Globus pallidus (tissue), 1 donor: ENCODE measurements around the gene FOXL3.
"Not testable (repeated sequence)": the region's sequence is repeated elsewhere in the genome, so short reads cannot be mapped to it uniquely, and the experiment has no call there.

Experiments used
- DNase-seq: peaks from one replicate; pipeline ENCODE4 v3.0.0-alpha.2; 2015; ENCODE audit warnings: low spot score

Gene FOXL3

DNA sequence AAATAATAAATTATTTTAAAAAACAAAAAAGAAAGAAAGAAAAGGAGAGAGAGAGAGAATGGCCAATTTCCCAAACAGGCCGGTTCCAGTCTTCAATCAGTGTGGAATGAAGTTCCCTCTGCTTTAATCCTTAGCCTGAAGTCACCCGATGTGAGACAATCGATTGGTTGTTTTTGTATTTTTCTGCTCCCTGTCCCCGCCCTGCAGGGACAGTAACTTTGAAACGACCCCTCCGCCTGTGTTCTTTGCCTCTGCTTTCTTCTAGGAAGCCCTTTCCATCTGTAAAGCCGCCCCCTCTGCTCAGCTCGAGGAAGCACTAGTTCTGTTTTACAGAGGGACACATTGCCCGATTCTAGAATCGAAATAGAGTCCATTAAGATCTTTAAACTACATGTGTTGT is 33.4 kb downstream of the FOXL3 start:
- no peak for DNase-seq

DNA sequence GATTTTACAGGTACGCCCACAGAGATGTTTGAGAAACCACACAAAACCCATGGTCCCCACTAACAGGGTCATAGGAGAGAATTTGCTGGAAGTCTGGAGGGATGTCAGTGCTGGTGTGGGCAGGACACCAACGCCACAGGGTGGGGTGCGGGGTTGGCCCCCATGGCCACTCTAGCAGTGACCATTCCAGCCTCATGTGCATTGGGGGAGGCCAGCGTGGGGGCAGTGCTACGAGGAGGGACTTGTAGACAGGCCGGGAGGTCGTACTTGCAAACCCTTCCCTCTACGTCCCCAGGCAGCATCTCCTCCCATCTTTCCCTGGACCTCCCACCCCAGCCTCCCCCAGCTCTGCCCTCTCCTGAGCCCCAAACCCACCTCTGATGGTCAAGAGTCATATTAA is 34.0 kb downstream of the FOXL3 start:
- DNase-seq = no peak

GRCh38 chr7:325051-325798 is 35.3 kb downstream of the FOXL3 start:
- DNase-seq = no peak

DNA sequence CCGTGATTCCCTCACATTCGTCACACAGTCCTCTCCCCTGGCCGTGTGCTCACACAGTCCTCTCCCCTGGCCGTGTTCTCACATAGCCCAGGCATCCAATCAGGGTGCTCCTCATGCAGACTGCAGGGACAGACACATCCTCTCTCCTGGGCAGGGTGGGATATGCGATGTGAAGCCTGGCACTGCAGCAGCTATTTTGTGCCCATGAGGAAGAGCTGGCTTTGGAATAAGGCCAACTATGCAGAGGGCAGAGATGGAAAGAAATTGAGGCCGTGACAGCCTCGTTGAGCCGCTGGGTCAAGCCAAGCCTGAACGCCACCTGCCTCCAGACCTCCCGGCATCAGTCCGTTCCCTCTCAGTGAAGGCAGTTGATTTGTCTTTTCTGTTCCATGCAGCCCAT is 35.8 kb downstream of the FOXL3 start:
- no peak for DNase-seq

GRCh38 chr7:326273-326672 is 36.3 kb downstream of the FOXL3 start:
- DNase-seq = no peak

GRCh38 chr7:326809-327232 is 36.9 kb downstream of the FOXL3 start:
- no peak for DNase-seq

GRCh38 chr7:327233-327931 is 37.4 kb downstream of the FOXL3 start:
- DNase-seq = no peak

GRCh38 chr7:327991-328702 is 38.2 kb downstream of the FOXL3 start:
- DNase-seq = no peak

GRCh38 chr7:329691-330281 is 39.8 kb downstream of the FOXL3 start:
- no peak for DNase-seq

DNA sequence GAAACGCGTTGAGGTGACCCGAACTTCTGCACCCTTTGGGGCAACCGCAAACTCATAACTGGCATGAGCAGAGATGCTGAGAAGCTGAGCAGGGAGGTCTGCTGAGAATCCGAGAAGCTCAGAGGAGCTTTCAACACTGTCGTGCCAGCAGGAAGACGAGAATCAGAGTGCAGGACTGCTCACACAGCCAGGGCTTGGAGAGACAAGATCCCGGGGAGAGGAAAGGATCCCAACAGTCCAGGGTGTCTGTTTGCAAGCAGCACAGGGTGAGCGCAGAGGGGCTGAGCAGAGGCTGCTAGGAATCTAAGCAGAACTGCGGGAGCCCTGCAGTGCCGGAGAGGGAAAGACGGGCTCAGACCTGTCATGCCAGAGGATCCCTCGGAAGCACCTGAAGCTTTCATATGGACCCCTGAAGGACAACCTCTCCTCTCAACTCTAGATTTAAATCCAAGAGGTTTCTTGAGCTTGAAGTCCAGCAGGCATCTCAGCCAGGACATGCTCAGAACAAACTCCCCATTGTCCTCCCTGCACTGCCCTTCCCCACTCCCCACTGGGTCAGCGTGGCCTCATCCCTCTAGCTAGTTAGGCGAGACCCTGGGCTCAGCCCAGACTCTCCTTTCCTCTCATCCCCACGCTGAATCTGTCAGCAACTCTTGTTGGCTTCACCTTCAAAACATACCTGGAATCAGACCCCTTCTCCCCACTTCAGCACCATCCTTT is 40.7 kb downstream of the FOXL3 start:
- DNase-seq = peak; percentile 48

DNA sequence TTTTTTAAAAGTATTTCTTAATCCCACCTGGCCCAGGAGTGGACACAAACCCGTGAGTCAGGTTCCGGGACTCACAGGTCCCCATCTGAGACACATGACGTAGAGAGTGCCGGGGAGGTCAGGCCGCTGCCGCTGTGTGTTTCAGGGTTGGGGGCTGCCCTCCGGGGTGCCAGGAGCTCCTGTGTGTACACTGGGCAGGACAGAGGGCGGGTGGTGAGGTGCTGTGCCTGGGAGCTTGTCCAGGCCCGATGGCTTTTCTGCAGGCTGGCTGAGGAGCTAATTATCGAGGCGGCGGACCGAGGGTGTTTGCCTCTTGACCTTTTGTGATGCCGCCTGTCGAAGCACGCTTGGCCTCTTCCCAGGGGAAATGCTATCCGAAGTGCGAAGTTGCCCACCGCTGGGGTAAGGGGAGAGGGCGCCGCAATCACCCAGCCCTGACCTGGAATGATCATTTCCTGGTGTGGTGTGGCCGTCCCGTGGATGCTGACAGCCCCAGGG is 42.1 kb downstream of the FOXL3 start:
- DNase-seq = no peak

- peak; percentile 78 for DNase-seq
Observed at GRCh38 chr7:332646-333392, 42.8 kb downstream of the FOXL3 start.

GRCh38 chr7:333393-333764 is 43.4 kb downstream of the FOXL3 start:
- no peak for DNase-seq

DNA sequence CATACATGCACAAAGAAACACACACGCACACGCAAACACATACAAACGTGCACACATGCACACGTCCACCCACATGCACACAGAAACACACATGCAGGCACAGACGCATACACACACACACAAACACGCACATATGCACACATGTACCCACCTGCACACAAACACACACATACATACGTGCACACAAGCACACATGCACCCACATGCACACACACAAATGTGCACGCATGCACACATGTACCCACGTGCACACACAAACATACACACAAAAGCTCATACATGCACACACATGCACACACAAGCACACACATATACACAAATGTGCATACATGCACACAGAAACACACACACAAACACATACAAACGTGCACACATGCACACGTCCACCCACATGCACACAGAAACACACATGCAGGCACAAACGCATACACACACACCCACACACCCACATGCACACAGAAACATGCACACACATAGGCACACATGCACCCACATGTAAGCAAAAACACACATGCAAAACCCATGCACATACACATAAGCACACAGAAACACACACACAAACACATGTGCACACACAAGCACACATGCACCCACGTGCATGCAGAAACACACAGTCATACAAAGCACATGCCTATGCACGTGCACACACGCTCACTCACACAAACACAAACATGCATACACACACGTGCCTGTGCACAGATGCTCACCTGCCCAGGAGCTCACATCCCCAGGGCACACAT is 44.8 kb downstream of the FOXL3 start:
- no peak for DNase-seq

DNA sequence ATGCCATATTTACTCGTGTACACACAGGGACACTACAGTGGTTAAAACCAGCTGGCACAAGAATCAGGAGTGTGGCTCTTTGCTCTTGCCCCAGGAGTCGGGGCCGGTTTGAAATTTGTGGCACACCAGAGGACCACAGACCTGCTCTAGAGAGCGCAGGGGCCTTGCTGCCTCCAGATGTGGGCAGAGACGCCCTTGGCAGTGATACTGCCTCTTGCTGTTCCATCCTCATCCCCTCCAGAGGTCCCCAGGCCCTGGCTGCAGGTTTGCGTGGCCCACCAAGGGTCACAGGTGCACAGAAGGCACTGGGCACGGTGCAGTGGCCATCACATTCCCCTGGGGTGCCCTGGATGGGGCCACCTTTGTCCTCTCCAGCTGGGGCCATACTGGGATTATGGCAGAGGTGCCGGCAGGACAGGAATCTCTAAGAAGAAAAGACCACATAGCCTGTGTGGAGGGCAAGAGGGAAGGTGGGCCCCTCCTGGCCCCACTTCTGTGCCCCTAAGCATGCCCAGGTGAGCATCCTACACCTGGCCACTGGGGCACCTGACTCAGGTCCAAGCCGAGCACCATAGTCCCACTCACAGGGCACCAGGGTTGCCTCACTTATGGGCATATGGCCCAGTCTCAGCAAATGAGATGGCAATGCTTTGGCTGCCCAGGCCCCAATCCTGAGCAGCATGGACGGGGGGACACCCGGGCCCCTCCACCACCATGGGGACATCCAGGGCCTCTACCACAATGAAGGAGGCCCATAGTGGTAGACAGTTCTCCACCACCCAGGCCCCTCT is 45.6 kb downstream of the FOXL3 start:
- no peak for DNase-seq

- not testable (repeated sequence) for DNase-seq
Observed at GRCh38 chr7:336149-336533, 46.2 kb downstream of the FOXL3 start.

DNA sequence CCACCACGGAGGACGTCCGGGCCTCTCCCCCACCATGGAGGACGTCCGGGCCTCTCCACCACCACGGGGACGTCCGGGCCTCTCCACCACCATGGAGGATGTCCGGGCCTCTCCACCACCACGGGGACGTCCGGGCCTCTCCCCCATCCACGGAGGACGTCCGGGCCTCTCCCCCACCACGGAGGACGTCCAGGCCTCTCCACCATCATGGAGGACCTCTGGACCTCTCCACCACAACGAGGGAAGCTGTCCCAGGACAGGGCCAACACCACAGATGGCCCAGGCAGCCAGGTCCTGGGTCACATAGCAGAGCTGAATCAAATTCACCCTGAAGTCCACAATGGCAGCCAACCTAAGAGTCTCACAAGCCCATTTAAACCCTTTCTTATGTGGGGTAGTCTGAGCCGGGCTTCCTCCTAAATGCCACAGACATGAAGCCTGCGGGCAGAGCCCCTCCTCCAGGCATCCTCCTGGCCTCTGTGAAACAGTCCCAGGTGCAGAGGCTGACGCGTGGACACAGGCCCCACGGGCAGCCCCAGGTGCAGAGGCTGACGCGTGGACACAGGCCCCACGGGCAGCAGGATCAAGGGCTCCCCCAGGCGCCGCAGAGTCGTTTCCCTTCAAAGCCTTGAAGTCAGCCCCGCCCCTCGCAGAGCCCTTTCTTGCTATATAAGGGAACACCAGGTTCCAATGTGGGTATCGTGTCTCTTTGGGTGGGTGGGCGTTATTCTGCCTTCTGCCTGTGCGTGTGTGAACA is 47.0 kb downstream of the FOXL3 start:
- DNase-seq = no peak

DNA sequence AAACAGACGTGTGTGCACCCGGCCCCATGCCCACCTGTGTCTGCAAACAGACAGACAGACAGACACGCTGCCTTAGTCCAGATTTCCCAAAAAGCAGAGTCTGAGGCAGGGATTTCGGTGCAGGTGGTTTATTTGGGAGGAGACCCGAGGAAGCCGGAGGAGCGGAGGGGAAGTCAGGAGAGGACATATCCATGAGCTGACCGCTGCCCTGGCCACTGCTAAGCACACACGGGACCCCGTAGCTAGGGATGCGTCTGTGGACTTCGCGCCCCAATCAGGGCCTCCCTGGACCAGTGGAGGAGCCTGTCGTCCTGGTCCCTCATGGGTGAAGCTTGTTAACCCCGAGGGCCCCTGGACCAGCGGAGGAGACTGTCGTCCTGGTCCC is 47.6 kb downstream of the FOXL3 start:
- no peak for DNase-seq
